Measurements from ENCODE around the gene TGFBR3L.

TGFBR3L gene

DNA sequence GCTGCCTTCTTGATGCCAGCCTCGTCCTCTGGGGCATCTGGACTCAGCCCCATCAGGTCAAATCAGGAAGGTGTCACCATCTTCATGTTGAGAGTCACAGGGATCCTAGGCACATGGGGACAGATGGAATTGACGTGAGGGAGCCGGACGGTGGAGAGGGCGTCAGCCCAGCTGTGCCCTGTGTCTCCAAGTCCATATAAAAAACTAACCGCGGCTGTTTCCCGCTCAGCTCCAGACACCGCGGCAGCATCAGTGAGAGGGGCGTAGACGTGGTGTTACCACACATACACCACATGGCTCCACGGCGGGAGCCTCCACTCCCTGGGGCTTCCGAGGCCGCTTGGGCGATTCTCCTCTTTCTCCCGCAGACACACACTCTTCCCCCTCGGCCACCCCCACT, 34.8 kb upstream of the TGFBR3L start:
- no peak for DNase-seq (ENCODE audit: low read depth)

DNA sequence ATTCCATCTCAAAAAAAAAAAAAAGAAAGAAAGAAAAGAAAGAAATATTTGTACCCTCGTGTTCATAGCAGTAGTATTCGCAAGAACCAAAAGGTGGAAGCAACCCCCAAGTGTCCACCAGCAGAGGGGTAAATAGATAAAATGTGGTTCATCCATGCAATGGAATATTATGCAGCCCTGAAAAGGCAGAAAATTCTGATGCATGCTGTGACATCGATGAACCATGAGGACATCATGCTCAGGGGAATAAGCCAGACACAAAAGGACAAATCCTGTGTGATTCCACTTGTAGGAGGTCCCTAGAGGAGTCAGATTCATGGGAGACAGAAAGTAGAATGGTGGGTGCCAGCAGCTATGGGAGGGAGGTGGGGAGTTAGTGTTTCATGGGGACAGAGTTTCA, 32.7 kb upstream of the TGFBR3L start:
- DNase-seq (ENCODE audit: low read depth): no peak

GRCh38 chr19:7883105-7883504, 31.5 kb upstream of the TGFBR3L start:
- no peak for DNase-seq (ENCODE audit: low read depth)

GRCh38 chr19:7883796-7884570, 30.6 kb upstream of the TGFBR3L start:
- peak; percentile 81 for DNase-seq (ENCODE audit: low read depth)

GRCh38 chr19:7885818-7886217, 28.8 kb upstream of the TGFBR3L start:
- DNase-seq (ENCODE audit: low read depth): no peak

DNA sequence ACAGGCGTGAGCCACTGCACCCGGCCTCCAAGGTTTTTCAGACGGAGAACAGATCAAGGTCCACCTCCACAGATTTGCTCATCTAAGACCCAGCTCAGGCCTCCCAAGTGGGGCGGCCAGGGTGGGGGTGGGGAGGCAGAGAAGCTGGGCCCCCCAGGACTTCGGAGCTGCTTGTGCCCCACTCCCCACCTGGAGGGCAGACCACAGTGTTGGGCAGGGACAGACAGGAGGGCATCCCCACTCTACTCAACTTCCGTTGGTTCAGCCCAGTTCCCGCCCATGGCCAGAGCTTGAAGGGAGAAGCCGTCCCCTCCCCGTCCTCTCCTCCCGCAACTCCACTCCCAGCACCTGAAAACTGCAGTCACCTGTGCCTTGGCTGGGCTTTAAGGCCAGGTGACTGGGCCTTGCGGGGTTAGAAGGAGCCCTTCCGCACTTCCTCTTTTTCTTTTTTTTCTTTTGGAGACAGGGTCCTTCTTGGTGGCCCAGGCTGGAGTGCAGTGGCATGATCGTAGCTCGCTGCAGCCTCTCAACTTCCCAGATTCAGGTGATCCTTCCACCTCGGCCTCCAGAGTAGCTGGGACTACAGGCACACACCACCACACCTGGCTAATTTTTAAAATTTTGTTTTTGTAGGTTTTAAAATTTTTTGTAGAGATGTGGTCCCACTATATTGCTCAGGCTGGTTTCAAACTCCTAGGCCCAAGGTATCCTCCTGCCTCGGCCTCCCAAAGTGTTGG, 27.1 kb upstream of the TGFBR3L start:
- DNase-seq (ENCODE audit: low read depth): no peak

DNA sequence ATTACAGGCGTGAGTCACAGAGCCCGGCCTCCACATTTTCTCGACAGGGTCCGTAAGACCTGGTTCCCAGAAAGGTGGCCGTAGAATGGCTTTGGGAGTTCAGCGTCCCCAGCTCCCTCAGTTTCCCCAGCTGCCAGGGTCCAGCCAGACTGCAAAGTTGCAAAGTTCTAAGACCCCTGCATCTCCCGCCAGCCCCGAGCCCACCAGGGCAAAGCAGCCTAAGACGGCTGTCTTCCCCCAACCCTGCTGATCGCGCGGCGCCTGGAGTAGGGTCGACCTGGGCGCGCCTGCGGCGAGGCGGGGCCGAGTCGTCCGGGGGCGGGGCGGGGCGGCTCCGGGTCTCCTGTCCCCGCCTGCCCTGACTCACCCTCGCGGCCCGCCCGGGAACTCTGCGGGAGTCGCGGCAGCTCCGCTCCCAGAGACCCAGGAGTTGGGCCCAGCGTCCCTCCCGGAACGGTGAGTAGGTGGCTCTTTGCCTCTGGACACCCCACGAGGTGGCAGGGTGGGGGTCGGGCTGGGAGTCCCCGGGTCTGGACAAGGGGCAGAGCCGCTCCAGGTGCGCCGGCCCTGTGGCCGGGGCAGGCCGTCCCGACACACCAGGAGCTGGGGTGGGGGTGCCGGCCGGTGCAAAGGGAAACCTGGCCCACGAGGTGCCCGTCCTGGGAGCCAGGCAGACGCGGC, 26.3 kb upstream of the TGFBR3L start, which contains the start of gene LRRC8E:
TSS of gene LRRC8E (plus strand) at position 366 of the 681 bp plus-strand sequence. CDS start 7,094 bp downstream, outside the sequence.
- peak; percentile 83 for DNase-seq (ENCODE audit: low read depth)

GRCh38 chr19:7888826-7889217, 25.8 kb upstream of the TGFBR3L start:
- no peak for DNase-seq (ENCODE audit: low read depth)

DNA sequence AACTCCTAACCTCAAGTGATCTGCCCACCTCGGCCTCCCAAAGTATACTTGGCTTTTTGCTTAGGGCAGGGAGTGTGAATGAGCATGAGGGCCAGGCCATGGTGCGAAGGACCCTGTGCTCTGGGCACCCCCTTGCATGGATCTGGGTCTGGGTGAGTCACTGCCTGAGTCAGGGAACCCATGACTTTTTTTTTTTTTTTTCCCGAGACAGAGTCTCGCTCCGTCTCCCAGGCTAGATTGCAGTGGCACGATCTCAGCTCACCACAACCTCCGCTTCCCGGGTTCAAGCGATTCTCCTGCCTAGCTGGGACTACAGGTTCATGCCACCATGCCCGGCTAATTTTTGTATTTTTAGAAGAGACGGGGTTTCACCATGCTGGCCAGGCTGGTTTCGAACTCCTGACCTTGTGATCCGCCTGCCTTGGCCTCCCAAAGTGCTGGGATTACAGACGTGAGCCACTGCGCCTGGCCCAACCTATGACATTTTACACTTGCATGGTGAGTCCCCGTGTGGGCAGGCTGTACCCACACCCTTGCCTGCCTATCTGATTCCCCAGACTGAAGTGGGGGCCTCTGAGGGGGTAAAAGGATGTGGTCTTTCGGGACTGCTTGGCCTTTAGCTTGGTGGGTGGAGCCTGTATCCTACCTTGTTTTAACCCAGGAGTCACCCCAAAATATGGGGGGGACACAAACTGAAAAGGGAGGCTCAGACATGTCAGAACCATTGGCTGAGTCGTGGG, 21.1 kb upstream of the TGFBR3L start:
- DNase-seq (ENCODE audit: low read depth): peak; percentile 53

- DNase-seq (ENCODE audit: low read depth): no peak
Observed at GRCh38 chr19:7894612-7895309, 19.9 kb upstream of the TGFBR3L start.

- DNase-seq (ENCODE audit: low read depth): no peak
Observed at GRCh38 chr19:7895565-7895964, 19.1 kb upstream of the TGFBR3L start.

DNA sequence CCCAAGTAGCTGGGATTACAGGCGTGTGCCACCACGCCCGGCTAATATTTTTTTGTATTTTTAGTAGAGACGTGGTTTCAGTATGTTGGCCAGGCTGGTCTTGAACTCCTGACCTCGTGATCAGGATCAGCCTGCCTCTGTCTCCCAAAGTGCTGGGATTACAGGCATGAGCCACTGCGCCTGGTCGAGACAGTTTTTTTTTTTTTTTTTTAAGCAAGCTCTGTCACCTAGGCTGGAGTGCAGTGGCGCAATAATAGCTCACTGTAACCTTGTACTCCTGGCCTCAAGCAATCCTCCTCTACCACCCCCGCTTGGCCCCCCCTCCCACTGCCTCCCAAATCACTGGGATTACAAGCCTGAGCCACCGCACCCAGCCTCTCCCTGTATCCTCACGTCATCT, 17.3 kb upstream of the TGFBR3L start:
- DNase-seq (ENCODE audit: low read depth): no peak

- DNase-seq (ENCODE audit: low read depth): no peak
Observed at GRCh38 chr19:7898967-7899366, 15.7 kb upstream of the TGFBR3L start.

GRCh38 chr19:7899751-7900378, 14.8 kb upstream of the TGFBR3L start:
- DNase-seq (ENCODE audit: low read depth): no peak

DNA sequence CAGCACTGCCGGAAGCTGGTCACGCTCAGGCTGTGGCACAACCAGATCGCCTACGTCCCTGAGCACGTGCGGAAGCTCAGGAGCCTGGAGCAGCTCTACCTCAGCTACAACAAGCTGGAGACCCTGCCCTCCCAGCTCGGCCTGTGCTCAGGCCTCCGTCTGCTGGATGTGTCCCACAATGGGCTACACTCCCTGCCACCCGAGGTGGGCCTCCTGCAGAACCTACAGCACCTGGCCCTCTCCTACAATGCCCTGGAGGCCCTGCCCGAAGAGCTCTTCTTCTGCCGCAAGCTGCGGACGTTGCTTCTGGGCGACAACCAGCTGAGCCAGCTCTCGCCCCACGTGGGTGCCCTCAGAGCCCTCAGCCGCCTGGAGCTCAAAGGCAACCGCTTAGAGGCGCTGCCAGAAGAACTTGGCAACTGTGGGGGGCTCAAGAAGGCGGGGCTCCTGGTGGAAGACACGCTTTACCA, 14.2 kb upstream of the TGFBR3L start:
- no peak for DNase-seq (ENCODE audit: low read depth)

- no peak for DNase-seq (ENCODE audit: low read depth)
Observed at GRCh38 chr19:7900931-7901330, 13.7 kb upstream of the TGFBR3L start.

GRCh38 chr19:7901337-7901736, 13.3 kb upstream of the TGFBR3L start:
- no peak for DNase-seq (ENCODE audit: low read depth)

DNA sequence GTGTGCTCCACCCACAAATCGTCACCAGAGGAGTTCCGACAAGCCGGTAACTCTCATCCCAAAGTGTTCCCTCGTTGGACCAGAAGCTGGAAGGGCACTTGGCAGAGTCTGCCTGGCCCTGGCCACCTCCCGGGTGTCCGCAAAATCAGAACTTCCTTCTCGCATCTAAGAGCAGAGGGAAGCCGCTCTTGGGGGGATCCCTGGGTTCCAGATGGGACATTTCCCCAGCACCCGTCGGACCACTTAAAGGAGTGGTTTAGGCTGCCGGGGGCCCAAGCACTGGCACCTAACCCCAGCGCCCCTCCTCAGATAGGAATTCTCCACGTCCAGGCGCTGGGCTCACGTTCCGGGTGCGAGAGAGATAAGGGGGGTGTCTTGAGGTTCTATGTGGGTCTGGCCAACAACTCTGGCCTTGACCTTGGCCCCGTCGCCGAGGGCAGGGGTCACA, 11.8 kb upstream of the TGFBR3L start:
- DNase-seq (ENCODE audit: low read depth): peak; percentile 24

- peak; percentile 99 for DNase-seq (ENCODE audit: low read depth)
Observed at GRCh38 chr19:7903244-7904073, 11.2 kb upstream of the TGFBR3L start, which contains the start of gene MAP2K7. Gene MAP2K7 (plus strand): TSS chr19:7903877. CDS start chr19:7903945, 68 bp downstream.
